AG04450 (cell line): ENCODE results near the gene NACA2. TPM values are rescaled to one million over a fixed set of nuclear protein-coding genes. Genes with fewer than 3 reads are reported as not detected.
"Not testable (repeated sequence)": the region's sequence is repeated elsewhere in the genome, so short reads cannot be mapped to it uniquely, and the experiment has no call there.

Source experiments
- CTCF ChIA-PET: fragments of 300-600, 350-600 bp; formaldehyde crosslinking; extraction: SDS; loops from one replicate; lab custom pipeline; 2022; ENCODE audit warnings: antibody characterized with exemption, inconsistent platforms; lab: Charles Lee
- POLR2A ChIA-PET: fragments of 350-600 bp; formaldehyde crosslinking; extraction: SDS; loops from one replicate; lab custom pipeline; 2021; ENCODE audit warnings: antibody characterized with exemption, inconsistent platforms; lab: Yijun Ruan, JAX
- DNase-seq: peaks from one replicate; pipeline ENCODE4 v3.0.0-alpha.2; 2011; ENCODE audit warnings: low read depth, low spot score
- H3K27ac ChIP-seq: one replicate; pipeline ENCODE4 v1.5.1; 2012; ENCODE audit warnings: low read depth, low read length, control low read depth
- H3K27me3 ChIP-seq: one replicate; pipeline ENCODE4 v1.6.0; 2012; ENCODE audit warnings: low read length; ENCODE audit not compliant: control insufficient read depth, insufficient read depth
- H3K4me3 ChIP-seq: 2 replicates; pipeline ENCODE4 v1.5.1; 2011; ENCODE audit warnings: mild to moderate bottlenecking, low read depth, low read length, control low read depth
- H3K9me3 ChIP-seq: 2 replicates; pipeline ENCODE4 v1.5.1; 2012; ENCODE audit warnings: low read length; ENCODE audit not compliant: control insufficient read depth, insufficient read depth
- polyA plus RNA-seq: library from polyadenylated mRNA; depleted of rRNA; stranded (reverse); fragments of >200 nt; gene quantifications from 2 replicates; pipeline ENCODE4 v1.2.3, GENCODE V29; 2011
- TF ChIP-seq, protein P1 (sequence below): IDR thresholded peaks from 2 replicates; pipeline ENCODE4 v1.5.1; 2011; ENCODE audit warnings: low read depth, low read length, control low read depth, inconsistent platforms

The NACA2 gene
- polyA plus RNA-seq, 1 experiment: 0.56 TPM

DNA sequence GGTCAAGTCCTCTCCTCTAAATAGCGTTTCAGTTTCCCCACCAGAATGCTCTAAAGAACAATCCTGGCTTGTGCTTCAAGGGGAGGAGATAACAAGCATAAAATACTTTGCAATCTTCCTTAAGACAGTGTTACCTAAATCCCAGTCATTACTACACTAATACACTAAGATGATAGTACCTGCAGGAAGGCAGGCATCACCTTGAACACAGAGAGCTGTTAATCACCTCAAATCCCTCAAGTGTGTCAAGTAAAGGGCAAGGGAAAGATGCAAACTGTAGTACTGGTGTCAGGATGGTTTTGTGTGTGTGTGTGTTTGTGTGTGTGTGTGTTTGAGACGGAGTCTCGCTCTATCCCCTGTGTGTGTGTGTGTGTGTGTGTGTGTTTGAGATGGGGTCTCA, 36.8 kb downstream of the NACA2 start:
- no peak for DNase-seq
- CTCF ChIA-PET: interaction anchor here (1.0 to 1.5 kb wide), 3 partner anchors 20 to 142 kb away, joined by 3 to 4 read pairs (median 3); no protein-coding TSS in a partner anchor
- POLR2A ChIA-PET: no interaction called here

DNA sequence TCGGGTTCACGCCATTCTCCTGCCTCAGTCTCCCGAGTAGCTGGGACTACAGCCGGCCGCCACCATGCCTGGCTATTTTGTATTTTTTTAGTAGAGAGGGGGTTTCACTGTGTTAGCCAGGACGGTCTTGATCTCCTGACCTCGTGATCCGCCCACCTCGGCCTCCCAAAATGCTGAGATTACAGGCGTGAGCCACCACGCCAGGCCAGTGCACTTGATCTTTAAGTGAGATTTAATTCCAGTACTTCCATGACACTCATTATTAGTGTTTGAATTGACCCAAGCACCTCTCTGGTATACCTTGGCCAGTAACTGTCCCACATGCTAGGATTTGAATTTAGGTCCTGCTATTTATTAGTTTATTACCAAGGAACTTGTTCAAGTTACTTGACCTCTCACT, 38.5 kb downstream of the NACA2 start:
- CTCF ChIA-PET: interaction anchor here (1.0 to 2.7 kb wide), 5 partner anchors 9 to 140 kb away, joined by 4 to 50 read pairs (median 5); no protein-coding TSS in a partner anchor
- H3K27ac ChIP-seq, H3K9me3 ChIP-seq, DNase-seq, H3K4me3 ChIP-seq, H3K27me3 ChIP-seq, POLR2A ChIA-PET: not testable (repeated sequence)

More for the DNA sequence above, 36.8 kb downstream of the NACA2 start:
- H3K27ac ChIP-seq: no peak overlapping the region
- H3K4me3 ChIP-seq: no peak overlapping the region
- H3K27me3 ChIP-seq: peaks cover 4% of the 10 kb centered on the region
- TF ChIP-seq, protein P1, sequence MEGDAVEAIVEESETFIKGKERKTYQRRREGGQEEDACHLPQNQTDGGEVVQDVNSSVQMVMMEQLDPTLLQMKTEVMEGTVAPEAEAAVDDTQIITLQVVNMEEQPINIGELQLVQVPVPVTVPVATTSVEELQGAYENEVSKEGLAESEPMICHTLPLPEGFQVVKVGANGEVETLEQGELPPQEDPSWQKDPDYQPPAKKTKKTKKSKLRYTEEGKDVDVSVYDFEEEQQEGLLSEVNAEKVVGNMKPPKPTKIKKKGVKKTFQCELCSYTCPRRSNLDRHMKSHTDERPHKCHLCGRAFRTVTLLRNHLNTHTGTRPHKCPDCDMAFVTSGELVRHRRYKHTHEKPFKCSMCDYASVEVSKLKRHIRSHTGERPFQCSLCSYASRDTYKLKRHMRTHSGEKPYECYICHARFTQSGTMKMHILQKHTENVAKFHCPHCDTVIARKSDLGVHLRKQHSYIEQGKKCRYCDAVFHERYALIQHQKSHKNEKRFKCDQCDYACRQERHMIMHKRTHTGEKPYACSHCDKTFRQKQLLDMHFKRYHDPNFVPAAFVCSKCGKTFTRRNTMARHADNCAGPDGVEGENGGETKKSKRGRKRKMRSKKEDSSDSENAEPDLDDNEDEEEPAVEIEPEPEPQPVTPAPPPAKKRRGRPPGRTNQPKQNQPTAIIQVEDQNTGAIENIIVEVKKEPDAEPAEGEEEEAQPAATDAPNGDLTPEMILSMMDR: no peak
- H3K9me3 ChIP-seq: no peaks in the 10 kb centered on the region

DNA sequence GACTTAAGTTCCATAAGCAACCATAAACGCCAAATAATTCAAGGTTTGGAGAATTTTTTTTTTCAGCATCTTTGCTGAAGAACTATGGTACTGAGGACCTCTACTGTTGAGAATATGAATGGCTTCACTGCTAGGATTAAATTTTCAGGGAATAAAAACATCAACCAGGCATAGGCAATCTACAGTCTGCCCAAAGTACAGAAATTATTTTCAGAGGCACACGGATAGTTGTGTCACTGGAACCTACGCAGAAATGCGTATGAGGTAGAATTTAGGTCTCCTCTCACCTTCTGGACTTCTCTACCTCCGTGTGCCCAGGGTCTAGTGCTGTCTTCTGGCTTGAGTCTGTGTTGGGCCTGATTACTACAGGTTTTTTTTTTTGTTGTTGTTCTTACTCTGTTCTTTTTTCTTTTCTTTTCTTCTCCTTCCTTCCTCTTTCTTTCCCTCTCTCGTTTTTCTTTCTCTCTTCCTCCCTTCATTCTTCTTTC, 39.7 kb downstream of the NACA2 start:
- peaks cover 6% of the 10 kb centered on the region for H3K27me3 ChIP-seq
- DNase-seq: no peak
- CTCF ChIA-PET: interaction anchor here (0.7 to 2.7 kb wide), 16 partner anchors 9 to 288 kb away, joined by 3 to 50 read pairs (median 5); no protein-coding TSS in a partner anchor
- POLR2A ChIA-PET: interaction anchor here (0.6 kb wide), 1 partner anchor 139 kb away, joined by 3 read pairs; no protein-coding TSS in a partner anchor
- no peaks in the 10 kb centered on the region for H3K9me3 ChIP-seq
- TF ChIP-seq, protein P1: peak; percentile 78
- H3K4me3 ChIP-seq: no peak overlapping the region
- H3K27ac ChIP-seq: no peak overlapping the region

DNA sequence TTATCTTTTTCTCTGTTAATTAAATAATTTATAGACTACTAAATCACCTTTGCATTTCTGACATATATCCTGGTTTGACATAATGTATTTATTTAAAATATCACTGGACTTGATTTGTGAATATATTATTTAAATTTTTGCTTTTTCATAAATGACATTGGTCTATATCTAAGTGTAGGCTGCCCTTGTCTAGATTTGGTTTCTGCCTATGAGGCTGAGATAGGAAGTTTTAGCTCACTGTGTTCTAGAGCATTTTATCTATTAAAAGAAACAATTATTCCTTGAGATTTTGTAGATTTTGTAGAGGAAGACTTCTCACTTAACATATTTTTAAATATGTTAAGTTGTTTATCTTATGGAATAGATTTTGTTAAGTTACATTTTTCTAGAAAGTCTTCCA, 43.9 kb downstream of the NACA2 start:
- ChIA-PET CTCF (interaction anchor here (1.0 kb wide), 1 partner anchor 36 kb away, joined by 3 read pairs; no protein-coding TSS in a partner anchor), POLR2A (no interaction called here)
- TF ChIP-seq, protein P1: no peak

DNA sequence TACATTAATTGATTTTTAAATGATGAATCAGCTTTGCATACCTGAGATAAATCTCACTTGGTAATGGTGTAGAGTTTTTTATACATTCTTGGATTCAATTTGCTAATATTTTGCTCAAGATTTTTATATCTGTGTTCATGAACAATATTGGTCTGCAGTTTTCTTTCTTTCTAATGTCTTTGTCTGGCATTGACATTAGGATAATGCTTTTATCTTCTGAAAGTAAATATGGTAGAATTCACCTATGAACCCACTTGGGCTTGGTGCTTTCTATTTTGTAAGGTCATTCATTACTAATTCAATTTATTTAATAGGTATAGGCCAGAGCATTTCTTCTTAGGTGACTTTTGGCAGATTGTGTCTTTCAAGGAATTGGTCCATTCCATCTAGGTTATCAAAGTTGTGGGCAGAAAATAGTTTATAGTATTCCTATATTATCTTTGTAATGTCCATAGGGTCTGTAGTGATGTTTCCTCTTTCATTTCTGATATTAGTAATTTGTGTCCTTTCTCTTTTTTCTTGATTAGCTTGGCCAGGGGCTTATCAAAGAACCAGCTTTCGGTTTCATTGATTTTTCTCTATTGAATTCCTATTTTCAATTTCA, 45.6 kb downstream of the NACA2 start:
- no peak for DNase-seq
- TF ChIP-seq, protein P1: no peak
- ChIA-PET CTCF (interaction anchor here (1.2 to 1.7 kb wide), 3 partner anchors 128 to 824 kb away, joined by 3 to 5 read pairs (median 5); no protein-coding TSS in a partner anchor), POLR2A (no interaction called here)
- Histone ChIP-seq H3K27ac (no peak overlapping the region), H3K27me3 (peaks cover 6% of the 10 kb centered on the region), H3K4me3 (no peak overlapping the region), H3K9me3 (no peaks in the 10 kb centered on the region)

More for the DNA sequence above, 43.9 kb downstream of the NACA2 start:
- Histone ChIP-seq H3K27me3 (peaks cover 6% of the 10 kb centered on the region), H3K27ac (no peak overlapping the region), H3K9me3 (no peaks in the 10 kb centered on the region), H3K4me3 (no peak overlapping the region)
- DNase-seq: no peak
